GDM1 (cell line): ENCODE results near the gene ARMC10.
"Not testable (repeated sequence)": the region's sequence is repeated elsewhere in the genome, so short reads cannot be mapped to it uniquely, and the experiment has no call there.

Source experiments
- DNase-seq: peaks from one replicate; lab custom pipeline; 2025; lab: John Stamatoyannopoulos, UW

Gene ARMC10

GRCh38 chr7:103124429-103124979, 49.6 kb downstream of the ARMC10 start:
- DNase-seq: no peak

DNA sequence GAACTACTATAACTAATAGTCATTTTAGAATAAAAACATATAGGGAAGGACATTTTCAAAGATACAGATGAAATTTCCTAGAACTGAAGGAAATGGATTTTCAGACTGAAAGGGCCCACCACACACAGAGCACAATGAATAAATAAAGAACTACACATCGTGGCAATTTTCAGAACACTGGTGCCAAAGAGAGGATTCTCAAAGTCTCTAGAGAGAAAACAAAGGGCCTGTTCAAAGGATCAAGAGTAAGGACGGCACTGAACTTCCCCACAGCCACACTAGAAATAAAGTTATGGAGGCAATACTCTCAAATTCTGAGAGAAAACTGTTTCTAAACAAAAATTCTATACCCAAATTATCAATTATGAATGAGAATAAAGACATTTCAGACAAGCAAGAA, 52.1 kb downstream of the ARMC10 start:
- no peak for DNase-seq

DNA sequence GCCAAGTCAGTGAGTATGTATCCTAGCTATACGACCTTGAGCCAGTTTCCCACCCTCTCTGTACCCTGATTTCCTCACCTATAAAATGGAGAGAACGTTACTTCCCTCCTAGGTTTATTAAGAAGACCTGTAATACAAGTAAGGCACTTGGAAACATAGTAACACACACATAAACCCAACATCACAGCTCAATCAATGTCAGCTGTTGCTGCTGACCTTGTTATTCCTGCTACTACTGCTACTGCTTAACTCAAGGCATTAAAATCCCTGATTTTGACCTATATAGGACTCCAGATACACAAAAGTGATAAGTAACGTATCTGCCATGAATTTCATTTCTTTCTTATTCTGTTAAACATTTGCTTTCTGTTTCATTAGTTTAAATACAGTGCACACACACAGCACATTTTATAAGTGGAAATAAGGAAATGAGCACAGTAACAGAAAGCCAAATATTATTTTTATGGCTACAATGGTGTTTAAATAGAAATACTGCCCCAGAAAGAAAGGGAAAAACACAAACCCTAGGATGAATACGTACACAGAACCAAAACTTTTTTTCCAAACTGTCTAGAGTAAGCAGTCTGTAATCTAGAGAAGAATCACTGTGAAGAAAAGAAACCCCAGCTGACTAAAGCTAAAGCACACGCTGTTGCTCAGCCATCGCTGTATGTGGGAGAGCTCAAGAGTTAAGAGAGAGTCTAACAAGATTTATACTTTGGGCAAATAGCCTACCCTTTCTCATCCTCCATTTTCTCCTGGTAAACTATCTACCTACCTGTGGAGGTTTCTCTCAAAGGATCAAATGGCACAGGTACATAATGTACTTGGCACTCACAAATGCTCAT, 55.0 kb downstream of the ARMC10 start:
- DNase-seq: no peak

DNA sequence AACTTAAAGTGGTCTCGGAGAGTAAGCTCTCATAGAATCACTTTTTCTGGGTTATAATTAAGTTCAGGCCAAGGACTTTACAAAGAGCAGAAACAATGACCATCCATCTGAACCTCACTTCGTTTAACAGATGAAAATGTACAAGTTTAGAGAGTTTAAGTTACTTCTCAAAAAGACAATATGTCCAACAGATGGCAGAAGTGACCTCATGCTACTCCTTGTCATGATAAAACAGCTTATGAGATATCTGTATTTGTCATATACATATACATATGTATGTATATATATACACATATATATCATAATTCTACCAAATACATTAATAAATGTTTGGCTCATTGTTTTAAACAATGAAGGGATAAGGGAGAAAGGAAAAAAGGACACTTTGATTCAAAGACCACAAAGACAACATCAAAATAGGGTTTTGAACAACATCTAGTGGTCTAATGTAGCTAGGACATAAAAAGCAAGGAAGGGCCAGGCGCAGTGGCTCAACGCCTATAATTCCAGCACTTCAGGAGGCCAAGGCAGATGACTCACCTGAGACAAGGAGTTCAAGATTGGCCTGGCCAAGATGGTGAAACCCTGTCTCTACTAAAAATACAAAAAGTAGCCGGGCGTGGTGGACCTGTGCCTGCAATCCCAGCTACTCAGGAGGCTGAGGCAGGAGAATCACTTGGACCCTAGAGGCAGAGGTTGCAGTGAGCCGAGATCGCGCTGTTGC, 56.1 kb downstream of the ARMC10 start:
- DNase-seq: no peak

GRCh38 chr7:103132995-103133688, 58.2 kb downstream of the ARMC10 start:
- no peak for DNase-seq

- DNase-seq: no peak
Observed at GRCh38 chr7:103134836-103135554, 60.1 kb downstream of the ARMC10 start.

- no peak for DNase-seq
Observed at GRCh38 chr7:103140061-103140460, 65.1 kb downstream of the ARMC10 start.

- no peak for DNase-seq
Observed at GRCh38 chr7:103140685-103141084, 65.7 kb downstream of the ARMC10 start.

DNA sequence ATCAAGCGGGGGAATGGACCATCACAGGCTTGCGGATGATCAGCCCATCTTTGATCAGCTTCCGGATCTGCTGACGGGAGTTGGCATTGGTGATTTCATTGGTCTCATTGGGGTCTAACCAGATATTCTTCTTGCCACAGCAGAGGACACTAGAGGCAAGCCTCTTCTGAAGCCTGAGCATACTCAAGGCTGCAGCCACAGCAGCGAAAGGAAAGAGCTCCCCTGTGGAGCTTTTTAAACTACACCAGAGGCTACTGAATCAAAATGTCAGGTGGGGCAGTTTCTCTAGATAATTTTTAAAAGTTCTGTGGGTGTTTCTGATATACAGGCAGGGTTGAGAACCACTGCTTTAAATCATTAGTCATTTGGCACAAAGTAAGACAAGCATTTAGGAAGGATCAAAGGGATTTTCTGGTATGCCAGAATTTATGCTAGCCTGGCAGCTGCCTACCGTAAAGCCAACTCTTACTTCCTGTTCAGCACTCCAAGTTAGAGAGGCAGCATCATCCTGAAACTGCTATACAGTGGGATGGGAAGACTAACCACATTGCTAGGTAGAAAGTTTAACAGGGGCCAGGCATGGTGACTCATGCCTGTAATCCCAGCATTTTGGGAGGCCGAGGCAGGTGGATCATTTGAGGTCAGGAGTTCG, 66.9 kb downstream of the ARMC10 start:
- no peak for DNase-seq

DNA sequence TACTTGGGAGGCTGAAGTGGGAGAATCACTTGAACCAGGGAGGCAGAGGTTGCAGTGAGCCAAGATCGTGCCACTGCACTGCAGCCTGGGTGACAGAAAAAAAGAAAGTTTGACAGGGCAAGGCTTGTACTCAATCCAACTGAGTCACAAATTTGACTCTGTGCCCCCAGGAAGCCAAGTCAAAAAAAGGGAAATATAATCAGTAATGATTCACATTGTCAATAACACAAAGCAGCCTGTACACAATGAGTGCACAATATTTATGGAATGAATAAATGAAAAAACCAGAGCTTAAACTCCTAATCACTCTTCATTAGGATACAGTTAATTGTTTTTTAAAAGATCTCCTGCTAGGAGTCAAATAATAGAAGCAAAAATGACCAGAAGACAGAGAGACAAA, 67.6 kb downstream of the ARMC10 start:
- no peak for DNase-seq

DNA sequence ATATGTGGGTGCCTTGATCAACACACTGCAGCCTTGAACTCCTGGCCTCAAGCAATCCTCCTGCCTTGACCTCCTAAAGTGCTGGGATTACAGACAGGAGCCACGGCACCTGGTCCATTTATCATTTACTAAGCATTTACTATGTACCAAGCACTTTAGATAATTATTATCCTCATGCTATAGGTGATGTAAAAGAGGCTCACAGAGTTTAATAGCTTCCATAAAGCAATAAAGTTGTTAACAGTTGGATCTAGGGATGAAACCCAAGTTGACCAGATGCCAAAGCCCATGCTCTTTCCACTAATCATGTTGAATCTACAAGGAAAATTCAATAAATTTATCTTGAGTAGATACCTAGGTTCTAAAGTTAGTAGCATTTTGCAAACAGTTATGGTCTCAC, 68.9 kb downstream of the ARMC10 start:
- DNase-seq: no peak

DNA sequence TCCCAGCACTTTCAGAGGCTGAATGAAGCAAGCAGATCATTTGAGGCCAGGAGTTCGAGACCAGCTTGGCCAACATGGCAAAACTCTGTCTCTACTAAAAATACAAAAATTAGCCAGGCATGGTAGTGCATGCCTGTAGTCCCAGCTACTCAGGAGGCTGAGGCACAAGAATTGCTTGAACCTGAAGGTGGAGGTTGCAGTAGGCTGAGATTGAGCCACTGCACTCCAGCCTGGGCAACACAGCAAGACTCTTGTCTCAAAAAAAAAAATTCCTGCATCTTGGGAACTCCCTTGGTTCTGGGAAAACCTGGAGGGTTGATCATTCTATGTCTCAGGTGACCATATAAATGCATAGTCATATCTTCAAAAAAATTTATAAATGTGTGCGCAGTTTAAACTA, 69.8 kb downstream of the ARMC10 start:
- not testable (repeated sequence) for DNase-seq

GRCh38 chr7:103148131-103148993, 73.4 kb downstream of the ARMC10 start:
- no peak for DNase-seq
